GM18858 (cell line): Measurements from ENCODE around the gene GDPD2.
A peak's percentile ranks its signal among the peaks of the same experiment; 100 is the strongest.

ENCODE experiments used
- ATAC-seq: cut with Tn5 transposase; IDR thresholded peaks from one replicate; pipeline ENCODE4 v1.9.1; 2021; ENCODE audit not compliant: unreplicated experiment

Gene GDPD2

GRCh38 chrX:70437921-70438665, 15.0 kb downstream of the GDPD2 start:
- no peak for ATAC-seq

- ATAC-seq: no peak
These were observed 15.9 kb downstream of the GDPD2 start for GRCh38 chrX:70439016-70439415.

- no peak for ATAC-seq
These were observed 19.1 kb downstream of the GDPD2 start for GRCh38 chrX:70442224-70442623.

- ATAC-seq: no peak
These were observed 21.3 kb downstream of the GDPD2 start, which contains the start of gene DLG3 for GRCh38 chrX:70444326-70444945. TSS of gene DLG3 (plus strand) at chrX:70444835. CDS start at chrX:70445202, 367 bp downstream.

- no peak for ATAC-seq
These were observed 22.0 kb downstream of the GDPD2 start for GRCh38 chrX:70444946-70445656.

GRCh38 chrX:70445951-70446350, 22.8 kb downstream of the GDPD2 start:
- ATAC-seq: no peak

- no peak for ATAC-seq
These were observed 23.6 kb downstream of the GDPD2 start for GRCh38 chrX:70446380-70447350.

- no peak for ATAC-seq
These were observed 26.4 kb downstream of the GDPD2 start for GRCh38 chrX:70449457-70449966.

GRCh38 chrX:70452143-70452733, 29.1 kb downstream of the GDPD2 start:
- peak; percentile 35 for ATAC-seq

- no peak for ATAC-seq
These were observed 30.0 kb downstream of the GDPD2 start for GRCh38 chrX:70453024-70453618.

GRCh38 chrX:70454441-70455365, 31.6 kb downstream of the GDPD2 start:
- ATAC-seq: no peak

- ATAC-seq: peak; percentile 31
These were observed 32.5 kb downstream of the GDPD2 start for GRCh38 chrX:70455366-70456202.

- ATAC-seq: peak; percentile 26
These were observed 33.1 kb downstream of the GDPD2 start for GRCh38 chrX:70456256-70456655.

- ATAC-seq: no peak
These were observed 37.9 kb downstream of the GDPD2 start for GRCh38 chrX:70461026-70461425.

- no peak for ATAC-seq
These were observed 40.9 kb downstream of the GDPD2 start for GRCh38 chrX:70464051-70464450.

- no peak for ATAC-seq
These were observed 43.9 kb downstream of the GDPD2 start for GRCh38 chrX:70466968-70467367.

- ATAC-seq: no peak
These were observed 45.6 kb downstream of the GDPD2 start for GRCh38 chrX:70468709-70469108.

- peak; percentile 69 for ATAC-seq
These were observed 47.8 kb downstream of the GDPD2 start for GRCh38 chrX:70470850-70471289.
